Fibroblast of skin of abdomen (primary cell): Measurements from ENCODE around the gene NDST1.
A peak's percentile ranks its signal among the peaks of the same experiment; 100 is the strongest.

ENCODE experiments used
- DNase-seq: peaks from one replicate; pipeline ENCODE4 v3.0.0-alpha.2; 2013

NDST1 gene

GRCh38 chr5:150571836-150572235, 63.9 kb downstream of the NDST1 start:
- no peak for DNase-seq

DNA sequence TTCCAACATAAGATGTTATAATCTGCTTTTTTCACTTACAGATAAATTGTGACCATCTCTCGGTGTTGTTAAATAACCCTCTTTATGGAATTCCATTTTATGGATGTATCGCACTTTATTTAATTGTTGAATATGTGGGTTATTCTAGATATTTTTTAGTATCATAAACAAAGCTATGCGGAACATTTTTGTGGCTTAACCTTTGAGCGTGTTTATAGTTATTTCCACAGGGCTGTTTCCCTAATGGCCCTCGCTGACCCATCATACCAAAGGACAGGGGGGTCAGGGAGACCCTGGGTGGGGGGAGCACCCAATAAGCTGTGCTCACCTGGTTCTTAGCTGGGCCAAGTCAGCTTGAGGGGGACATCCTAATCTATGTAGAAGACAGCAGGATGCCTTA, 65.3 kb downstream of the NDST1 start:
- DNase-seq, result no peak

GRCh38 chr5:150573867-150574817, 66.2 kb downstream of the NDST1 start:
- no peak for DNase-seq

GRCh38 chr5:150574818-150575547, 67.1 kb downstream of the NDST1 start:
- no peak for DNase-seq

- DNase-seq, result no peak
Observed at GRCh38 chr5:150575745-150576448, 68.0 kb downstream of the NDST1 start.

- DNase-seq, result no peak
Observed at GRCh38 chr5:150576449-150576949, 68.6 kb downstream of the NDST1 start.

- DNase-seq, result no peak
Observed at GRCh38 chr5:150577378-150578139, 69.6 kb downstream of the NDST1 start.

GRCh38 chr5:150578781-150579461, 71.0 kb downstream of the NDST1 start:
- no peak for DNase-seq

DNA sequence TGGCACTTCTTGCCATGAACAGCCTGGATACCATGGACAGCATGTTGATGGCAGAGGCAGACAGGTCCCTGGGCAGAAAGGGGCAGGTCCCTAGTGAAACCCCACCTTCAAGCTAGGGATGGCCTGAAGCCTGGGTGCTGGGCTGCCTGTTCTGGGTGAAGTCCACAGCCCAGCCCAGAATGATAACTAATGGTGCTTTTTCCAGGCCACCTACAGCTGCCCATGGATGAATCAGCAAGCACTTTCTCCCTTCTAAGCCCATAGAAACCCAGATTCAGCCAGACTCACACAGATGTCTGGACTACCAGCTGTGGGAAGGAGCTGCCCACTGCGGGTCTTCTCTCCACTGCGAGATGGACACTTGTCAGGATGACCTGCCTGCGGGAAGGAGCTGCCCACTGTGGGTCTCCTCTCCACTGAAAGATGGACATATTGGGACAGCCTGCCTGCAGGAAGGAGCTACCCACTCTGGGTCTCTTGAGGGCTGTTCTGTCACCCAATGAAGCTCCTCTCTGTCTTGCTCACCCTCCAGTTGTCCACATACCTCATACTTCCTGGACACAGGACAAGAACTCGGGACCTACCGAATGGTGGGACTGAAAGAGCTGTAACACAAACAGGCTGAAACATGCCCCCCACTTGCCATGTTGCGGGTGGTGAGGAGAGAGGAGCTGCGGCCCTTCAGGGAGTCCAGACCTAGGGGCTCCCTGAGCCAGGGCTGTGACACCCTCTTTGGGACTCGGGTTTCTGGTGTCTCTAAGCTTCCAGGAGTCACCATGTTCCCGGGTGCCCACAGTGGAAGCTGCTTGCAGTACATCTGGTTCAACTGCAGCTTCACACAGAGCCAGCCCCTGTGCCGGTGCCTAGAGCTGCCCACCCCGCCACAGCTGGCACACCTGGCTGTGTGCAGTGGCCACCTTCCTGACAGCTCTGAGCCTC, 71.8 kb downstream of the NDST1 start:
- no peak for DNase-seq

DNA sequence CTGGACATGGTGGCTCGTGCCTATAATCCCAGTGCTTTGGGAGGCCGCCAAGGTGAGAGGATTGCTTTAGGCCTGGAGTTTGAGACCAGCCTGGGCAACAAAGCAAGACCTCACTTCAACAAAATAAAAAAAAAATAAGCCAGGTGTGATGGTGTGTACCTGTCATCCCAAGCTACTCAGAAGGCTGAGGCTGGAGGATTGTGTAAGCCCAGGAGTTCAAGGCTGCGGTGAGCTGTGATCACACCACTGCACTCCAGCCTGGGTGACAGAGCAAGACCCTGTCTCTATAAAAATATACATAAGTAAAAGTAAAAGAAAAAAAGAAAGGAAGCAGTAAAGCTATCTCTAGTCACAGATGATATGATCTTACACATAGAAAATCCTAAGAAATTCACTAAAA, 73.0 kb downstream of the NDST1 start:
- DNase-seq, result no peak

DNA sequence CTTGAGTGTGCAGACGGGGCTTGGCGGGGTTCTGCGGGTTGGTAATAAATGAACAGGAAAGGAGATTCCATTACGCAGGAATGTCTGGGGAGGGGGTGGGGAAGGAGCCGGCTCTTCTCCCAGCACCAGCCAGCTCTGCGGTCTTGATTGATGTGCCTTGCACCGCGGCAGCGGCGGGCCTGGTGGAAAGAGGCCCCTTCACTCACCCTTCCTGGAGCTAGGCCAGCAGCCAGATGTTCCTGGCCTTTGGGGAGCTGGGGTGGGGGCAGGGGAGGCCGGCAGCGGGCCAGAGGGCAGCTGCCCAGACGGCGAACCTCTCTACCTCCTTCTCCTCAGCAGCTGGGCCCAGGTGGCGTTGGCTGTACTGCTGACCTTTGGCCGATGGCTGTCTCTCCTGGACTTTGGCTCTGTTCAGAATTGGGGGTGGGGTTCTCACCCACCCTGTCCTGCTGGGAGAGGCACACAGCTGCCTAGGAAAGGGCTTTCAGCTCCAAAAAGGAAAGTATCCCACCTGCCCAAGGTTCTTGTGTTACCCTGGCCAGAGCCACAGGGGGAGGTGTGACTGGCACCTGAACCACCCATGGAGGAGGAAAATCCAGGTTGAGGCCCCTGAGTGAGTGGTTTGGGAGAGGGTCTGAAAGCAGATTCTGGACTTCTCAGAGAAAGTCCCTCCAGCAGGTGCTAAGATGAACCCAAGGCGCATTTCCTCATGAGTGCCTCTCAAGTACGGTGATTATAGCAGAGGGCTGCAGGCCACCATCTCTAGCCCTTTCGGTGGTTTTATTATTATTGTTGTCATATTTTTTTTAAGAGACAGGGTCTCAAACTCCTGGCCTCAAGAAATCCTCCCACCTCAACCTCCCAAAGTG, 74.5 kb downstream of the NDST1 start:
- peak; percentile 94 for DNase-seq

DNA sequence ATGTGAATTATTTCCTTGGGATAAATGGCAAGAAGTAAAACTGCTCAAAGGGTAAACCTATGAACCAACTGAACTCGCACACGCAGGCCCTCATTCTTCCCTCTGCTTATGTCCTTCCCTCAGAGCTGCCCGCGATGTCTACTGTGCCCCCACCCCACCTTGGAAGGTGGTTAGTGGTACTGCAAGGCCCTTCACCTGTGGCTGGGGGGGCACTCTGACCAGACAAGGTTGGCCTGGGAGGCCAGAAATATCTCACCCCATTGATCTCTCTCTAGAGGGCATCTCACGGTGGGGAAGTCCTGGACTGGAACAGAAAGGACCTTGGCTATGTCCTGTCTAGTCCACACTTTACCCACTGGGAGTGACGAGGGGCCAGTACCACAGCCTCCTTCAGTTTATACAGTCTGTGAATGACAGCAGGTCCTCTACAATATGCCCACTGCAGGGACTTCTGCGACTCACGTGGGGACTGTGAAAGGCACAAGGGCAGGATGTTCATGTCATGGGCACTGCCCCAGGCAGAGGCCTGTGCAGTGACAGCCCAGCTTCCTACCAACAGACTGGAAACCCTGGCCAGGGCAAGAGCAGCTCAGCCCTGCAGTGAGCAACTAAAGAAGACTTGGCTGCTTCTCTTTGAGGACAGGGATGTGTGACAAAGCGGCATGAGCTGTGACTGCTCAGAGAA, 75.8 kb downstream of the NDST1 start:
- DNase-seq, result no peak

DNA sequence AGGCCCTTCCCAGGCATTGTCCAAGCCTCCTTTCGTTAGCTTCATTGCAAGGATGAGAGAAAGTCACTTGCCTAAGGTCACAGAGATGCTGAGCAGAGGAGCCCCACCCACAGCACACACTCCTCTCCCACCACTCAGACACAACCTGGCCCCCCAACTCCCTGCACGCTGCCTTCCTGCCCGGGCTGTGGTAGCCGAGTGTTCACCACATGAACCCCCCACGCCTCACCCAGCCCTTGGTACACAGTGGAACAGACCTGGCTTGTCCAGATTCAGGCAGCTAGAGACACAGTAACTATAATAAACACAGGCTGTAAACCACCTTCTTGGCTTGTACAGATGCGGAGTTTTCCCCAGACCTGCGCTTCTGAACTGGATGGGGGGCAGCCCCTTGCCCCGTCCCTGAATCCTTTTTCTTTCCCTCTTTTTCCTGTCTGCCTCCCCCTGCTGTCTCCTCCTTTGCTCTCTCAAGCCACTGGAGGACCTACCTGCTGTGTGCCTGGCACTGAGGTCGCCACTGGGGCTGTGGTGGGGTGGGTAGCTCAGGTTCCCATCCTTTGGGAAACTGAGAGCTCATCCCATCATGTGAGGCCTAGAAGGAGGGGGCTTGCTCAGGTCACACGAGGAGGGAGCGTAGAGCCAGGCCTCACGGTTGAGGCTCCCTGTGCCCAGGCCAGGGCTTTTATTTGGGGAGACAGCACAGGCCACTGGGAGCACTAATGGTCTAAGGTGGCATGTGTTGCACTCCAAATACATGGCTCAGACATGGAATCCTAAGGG, 76.8 kb downstream of the NDST1 start:
- no peak for DNase-seq

- no peak for DNase-seq
Observed at GRCh38 chr5:150585781-150586341, 77.9 kb downstream of the NDST1 start.

- DNase-seq, result no peak
Observed at GRCh38 chr5:150587016-150587415, 79.1 kb downstream of the NDST1 start.

GRCh38 chr5:150587856-150588595, 80.1 kb downstream of the NDST1 start:
- peak; percentile 55 for DNase-seq

DNA sequence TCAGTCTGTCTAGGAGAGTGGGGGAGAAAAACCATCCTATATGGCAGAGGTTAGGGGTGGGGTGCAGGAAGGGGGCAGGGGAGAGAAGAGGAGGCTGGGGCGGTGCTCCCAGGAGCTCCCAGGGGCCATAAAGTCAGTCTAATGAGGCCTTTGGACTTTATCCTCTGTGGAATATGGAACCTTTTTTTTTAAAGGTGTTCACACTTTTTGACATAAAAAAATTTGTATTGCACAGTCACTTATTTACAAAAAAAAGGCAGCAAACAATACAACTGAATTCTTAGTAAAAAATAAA, 80.6 kb downstream of the NDST1 start:
- DNase-seq, result no peak
